ENCODE results near the gene HOXC13.

DNA sequence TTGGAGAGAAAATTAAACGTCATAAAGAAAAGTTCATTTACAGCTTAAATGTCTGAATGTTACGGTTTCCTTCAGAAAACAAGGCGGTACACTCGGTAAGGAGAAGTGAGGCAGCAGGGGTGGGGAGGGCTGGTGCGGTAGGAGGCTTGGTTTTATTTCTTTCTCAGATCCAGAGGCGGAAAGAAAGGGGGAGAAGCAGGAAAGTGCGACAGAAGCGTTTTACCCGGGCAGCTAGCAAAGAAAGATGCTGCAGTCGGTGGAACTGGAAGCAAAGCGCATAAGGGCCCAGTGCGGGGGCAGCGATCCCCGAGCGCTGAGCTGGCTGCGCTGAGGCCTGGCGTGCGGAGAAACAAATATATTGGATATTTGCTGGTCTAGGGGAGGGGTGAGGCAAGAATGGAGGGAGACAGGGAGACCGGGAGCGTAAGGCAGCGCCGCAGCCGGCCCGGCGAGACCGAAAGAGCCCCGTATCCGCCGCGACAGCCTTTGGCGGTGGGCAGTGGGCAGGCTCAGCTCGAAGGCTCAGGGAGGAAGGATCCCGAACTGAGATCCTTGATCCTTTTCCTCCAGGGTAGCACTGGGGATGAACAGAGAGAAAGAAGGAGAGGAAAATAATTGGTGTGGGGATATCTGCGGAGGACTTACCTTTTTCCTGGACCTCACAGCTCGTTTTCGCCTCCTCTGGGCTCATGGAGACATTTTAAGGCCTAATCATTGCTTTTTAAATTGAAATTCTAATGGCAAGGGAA is 27.9 kb downstream of the HOXC13 start:
- TF ChIP-seq, protein P1, sequence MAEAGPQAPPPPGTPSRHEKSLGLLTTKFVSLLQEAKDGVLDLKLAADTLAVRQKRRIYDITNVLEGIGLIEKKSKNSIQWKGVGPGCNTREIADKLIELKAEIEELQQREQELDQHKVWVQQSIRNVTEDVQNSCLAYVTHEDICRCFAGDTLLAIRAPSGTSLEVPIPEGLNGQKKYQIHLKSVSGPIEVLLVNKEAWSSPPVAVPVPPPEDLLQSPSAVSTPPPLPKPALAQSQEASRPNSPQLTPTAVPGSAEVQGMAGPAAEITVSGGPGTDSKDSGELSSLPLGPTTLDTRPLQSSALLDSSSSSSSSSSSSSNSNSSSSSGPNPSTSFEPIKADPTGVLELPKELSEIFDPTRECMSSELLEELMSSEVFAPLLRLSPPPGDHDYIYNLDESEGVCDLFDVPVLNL (CRISPR knock-in tag; IDR thresholded peaks at IDR 0.05; ENCODE audit: borderline replicate concordance, low read depth) = no peak
- TF ChIP-seq ZNF317 (CRISPR knock-in tag; IDR thresholded peaks at IDR 0.05; ENCODE audit: borderline replicate concordance, low read depth) = no peak
